ENCODE results near the gene TNIK. TPM values are rescaled to one million over a fixed set of nuclear protein-coding genes. Genes with fewer than 3 reads are reported as not detected.

Gene TNIK
- total RNA-seq, 1 experiment from 2014 or later, result 7.0 TPM

DNA sequence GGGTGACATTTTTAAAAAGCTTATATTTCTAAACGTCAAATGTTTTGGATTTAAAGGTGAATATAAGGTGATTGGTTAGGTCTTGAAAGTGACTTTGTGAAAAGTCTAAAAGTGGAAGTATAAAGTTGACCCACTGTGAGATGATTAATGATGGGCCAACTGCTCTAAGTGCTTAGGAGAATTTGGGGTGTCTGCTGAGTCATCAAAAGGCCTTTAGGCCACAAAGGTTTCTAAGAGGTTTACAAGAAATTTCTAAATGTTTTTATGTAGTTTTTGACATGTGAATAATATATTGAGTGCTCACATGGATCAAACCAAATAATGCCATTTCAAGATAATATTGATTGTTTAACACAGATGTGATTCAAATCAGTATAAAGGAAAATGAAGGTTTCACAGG is 394.5 kb downstream of the TNIK start:
- Histone ChIP-seq H3K4me3 (ENCODE audit: low read length) (no peak overlapping the region), H3K4me2 (ENCODE audit: low read length) (no peak overlapping the region), H3K9me3 (ENCODE audit: low read length) (no peaks in the 10 kb centered on the region), H3K27ac (ENCODE audit: low read length) (no peak overlapping the region), H3K9ac (ENCODE audit: low read length) (no peak overlapping the region), H3F3A (ENCODE audit: low read length, unreplicated experiment) (no peaks in the 10 kb centered on the region), H4K20me1 (ENCODE audit: low read length) (no peaks in the 10 kb centered on the region), H3K79me2 (ENCODE audit: low read length) (no peaks in the 10 kb centered on the region), H2AFZ (ENCODE audit: low read length) (no peak overlapping the region), H3K36me3 (ENCODE audit: low read depth, low read length) (no peaks in the 10 kb centered on the region), H3K9me2 (replicated peaks; ENCODE audit: low read length) (no peaks in the 10 kb centered on the region), H3K4me1 (ENCODE audit: insufficient read depth, low read length) (no peaks in the 10 kb centered on the region), H3K27me3 (ENCODE audit: low read length) (no peaks in the 10 kb centered on the region)
- DNase-seq (no peak), ATAC-seq (no peak)
- no peak for TF ChIP-seq EZH2 (IDR thresholded peaks at IDR 0.05; ENCODE audit: low read length, unreplicated experiment)
- TF ChIP-seq, protein P1, sequence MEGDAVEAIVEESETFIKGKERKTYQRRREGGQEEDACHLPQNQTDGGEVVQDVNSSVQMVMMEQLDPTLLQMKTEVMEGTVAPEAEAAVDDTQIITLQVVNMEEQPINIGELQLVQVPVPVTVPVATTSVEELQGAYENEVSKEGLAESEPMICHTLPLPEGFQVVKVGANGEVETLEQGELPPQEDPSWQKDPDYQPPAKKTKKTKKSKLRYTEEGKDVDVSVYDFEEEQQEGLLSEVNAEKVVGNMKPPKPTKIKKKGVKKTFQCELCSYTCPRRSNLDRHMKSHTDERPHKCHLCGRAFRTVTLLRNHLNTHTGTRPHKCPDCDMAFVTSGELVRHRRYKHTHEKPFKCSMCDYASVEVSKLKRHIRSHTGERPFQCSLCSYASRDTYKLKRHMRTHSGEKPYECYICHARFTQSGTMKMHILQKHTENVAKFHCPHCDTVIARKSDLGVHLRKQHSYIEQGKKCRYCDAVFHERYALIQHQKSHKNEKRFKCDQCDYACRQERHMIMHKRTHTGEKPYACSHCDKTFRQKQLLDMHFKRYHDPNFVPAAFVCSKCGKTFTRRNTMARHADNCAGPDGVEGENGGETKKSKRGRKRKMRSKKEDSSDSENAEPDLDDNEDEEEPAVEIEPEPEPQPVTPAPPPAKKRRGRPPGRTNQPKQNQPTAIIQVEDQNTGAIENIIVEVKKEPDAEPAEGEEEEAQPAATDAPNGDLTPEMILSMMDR (conservative IDR thresholded peaks at IDR 0.05; ENCODE audit: low read depth, low read length), result no peak
- no peak for TF ChIP-seq EZH2phosphoT487 (IDR thresholded peaks at IDR 0.05; ENCODE audit: borderline replicate concordance, low read length)
- intact Hi-C loops (cut with micrococcal nuclease), result no loop called here
- ChIA-PET CTCF (no interaction called here), POLR2A (ENCODE audit: unreplicated experiment) (no interaction called here)
- BruUV-seq (replicated peaks), result no TSS peak

DNA sequence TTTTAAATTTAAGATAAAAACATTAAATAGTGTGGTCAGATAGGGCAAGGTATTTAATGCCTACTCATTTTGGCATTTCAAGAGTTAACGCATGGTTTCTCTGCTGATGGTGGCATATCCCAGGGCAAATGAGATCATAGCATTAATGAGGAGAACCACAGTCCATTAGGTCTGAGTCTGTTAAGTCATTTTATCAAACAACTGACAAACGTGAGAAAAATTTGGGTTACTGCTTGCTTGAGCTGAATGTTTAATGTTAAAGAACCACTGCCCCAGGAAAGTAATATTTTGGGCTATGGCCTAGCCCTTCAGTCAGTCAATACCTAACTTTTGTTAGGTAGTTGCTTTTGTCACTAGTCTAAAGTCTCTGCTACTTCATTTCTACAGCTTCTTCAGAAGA is 395.7 kb downstream of the TNIK start:
- H3K9me3 ChIP-seq (ENCODE audit: low read length), result no peaks in the 10 kb centered on the region
- H3K27ac ChIP-seq (ENCODE audit: low read length), result no peak overlapping the region
- H3K4me1 ChIP-seq (ENCODE audit: insufficient read depth, low read length), result no peaks in the 10 kb centered on the region
- no peaks in the 10 kb centered on the region for H3K9me2 ChIP-seq (replicated peaks; ENCODE audit: low read length)
- intact Hi-C loops (cut with micrococcal nuclease), result no loop called here
- H3K27me3 ChIP-seq (ENCODE audit: low read length), result no peaks in the 10 kb centered on the region
- no peak overlapping the region for H2AFZ ChIP-seq (ENCODE audit: low read length)
- H4K20me1 ChIP-seq (ENCODE audit: low read length), result no peaks in the 10 kb centered on the region
- BruUV-seq (replicated peaks), result no TSS peak
- TF ChIP-seq EZH2phosphoT487 (IDR thresholded peaks at IDR 0.05; ENCODE audit: borderline replicate concordance, low read length) (no peak), EZH2 (IDR thresholded peaks at IDR 0.05; ENCODE audit: low read length, unreplicated experiment) (no peak)
- TF ChIP-seq, protein P1 (conservative IDR thresholded peaks at IDR 0.05; ENCODE audit: low read depth, low read length), result no peak
- no peak for DNase-seq
- H3K4me2 ChIP-seq (ENCODE audit: low read length), result no peak overlapping the region
- no peak for ATAC-seq
- no peak overlapping the region for H3K4me3 ChIP-seq (ENCODE audit: low read length)
- H3K36me3 ChIP-seq (ENCODE audit: low read depth, low read length), result no peaks in the 10 kb centered on the region
- no peaks in the 10 kb centered on the region for H3K79me2 ChIP-seq (ENCODE audit: low read length)
- H3K9ac ChIP-seq (ENCODE audit: low read length), result no peak overlapping the region
- no peaks in the 10 kb centered on the region for H3F3A ChIP-seq (ENCODE audit: low read length, unreplicated experiment)
- ChIA-PET CTCF (interaction anchor here (0.6 kb wide), 1 partner anchor 15 kb away, joined by 3 read pairs; no protein-coding TSS in a partner anchor), POLR2A (ENCODE audit: unreplicated experiment) (no interaction called here)

GRCh38 chr3:171061749-171062148 is 398.5 kb downstream of the TNIK start:
- no peak overlapping the region for H3K4me2 ChIP-seq (ENCODE audit: low read length)
- DNase-seq, result no peak
- no peak overlapping the region for H3K9ac ChIP-seq (ENCODE audit: low read length)
- no peaks in the 10 kb centered on the region for H3K9me3 ChIP-seq (ENCODE audit: low read length)
- TF ChIP-seq, protein P1 (conservative IDR thresholded peaks at IDR 0.05; ENCODE audit: low read depth, low read length), result no peak
- TF ChIP-seq EZH2phosphoT487 (IDR thresholded peaks at IDR 0.05; ENCODE audit: borderline replicate concordance, low read length) (no peak), EZH2 (IDR thresholded peaks at IDR 0.05; ENCODE audit: low read length, unreplicated experiment) (no peak)
- no peaks in the 10 kb centered on the region for H4K20me1 ChIP-seq (ENCODE audit: low read length)
- intact Hi-C loops (cut with micrococcal nuclease), result no loop called here
- no peak overlapping the region for H2AFZ ChIP-seq (ENCODE audit: low read length)
- H3K27me3 ChIP-seq (ENCODE audit: low read length), result no peaks in the 10 kb centered on the region
- CTCF ChIA-PET, result no interaction called here
- ATAC-seq, result no peak
- no peaks in the 10 kb centered on the region for H3K9me2 ChIP-seq (replicated peaks; ENCODE audit: low read length)
- POLR2A ChIA-PET (ENCODE audit: unreplicated experiment), result no interaction called here
- H3K79me2 ChIP-seq (ENCODE audit: low read length), result no peaks in the 10 kb centered on the region
- peaks cover 6% of the 10 kb centered on the region for H3K4me1 ChIP-seq (ENCODE audit: insufficient read depth, low read length)
- H3K36me3 ChIP-seq (ENCODE audit: low read depth, low read length), result no peaks in the 10 kb centered on the region
- no peak overlapping the region for H3K4me3 ChIP-seq (ENCODE audit: low read length)
- no peak overlapping the region for H3K27ac ChIP-seq (ENCODE audit: low read length)
- BruUV-seq (replicated peaks), result no TSS peak
- H3F3A ChIP-seq (ENCODE audit: low read length, unreplicated experiment), result no peaks in the 10 kb centered on the region
